Left renal pelvis (tissue), 4 donors: ENCODE data around the gene ENPP1. TPM values are rescaled to one million over a fixed set of nuclear protein-coding genes. Genes with fewer than 3 reads are reported as not detected.

Experiments
- DNase-seq, 4 donors: peaks; one replicate each; pipeline ENCODE4 v3.0.0-alpha.2; 2013; ENCODE audit warnings: low read depth in 4 of 4, low spot score in 3 of 4
- polyA plus RNA-seq, 4 donors: library from polyadenylated mRNA; unstranded; fragments of 120-200 nt; gene quantifications; one replicate each; pipeline ENCODE4 v1.2.1, GENCODE V29; 2013; ENCODE audit not compliant: insufficient read length in 4 of 4

The ENPP1 gene
- polyA plus RNA-seq = 10 to 100 TPM; 14.5 to 22.5 (median 20.0) TPM

- DNase-seq = peak in 1 of 4 donors; percentile 40
Measured at GRCh38 chr6:131807644-131808459, at the start of gene ENPP1. Gene ENPP1, plus strand, starts transcription at chr6:131808020. Its CDS starts 16 bp downstream, at chr6:131808036.

GRCh38 chr6:131758920-131759319, 48.9 kb upstream of the ENPP1 start:
- DNase-seq = no peak

DNA sequence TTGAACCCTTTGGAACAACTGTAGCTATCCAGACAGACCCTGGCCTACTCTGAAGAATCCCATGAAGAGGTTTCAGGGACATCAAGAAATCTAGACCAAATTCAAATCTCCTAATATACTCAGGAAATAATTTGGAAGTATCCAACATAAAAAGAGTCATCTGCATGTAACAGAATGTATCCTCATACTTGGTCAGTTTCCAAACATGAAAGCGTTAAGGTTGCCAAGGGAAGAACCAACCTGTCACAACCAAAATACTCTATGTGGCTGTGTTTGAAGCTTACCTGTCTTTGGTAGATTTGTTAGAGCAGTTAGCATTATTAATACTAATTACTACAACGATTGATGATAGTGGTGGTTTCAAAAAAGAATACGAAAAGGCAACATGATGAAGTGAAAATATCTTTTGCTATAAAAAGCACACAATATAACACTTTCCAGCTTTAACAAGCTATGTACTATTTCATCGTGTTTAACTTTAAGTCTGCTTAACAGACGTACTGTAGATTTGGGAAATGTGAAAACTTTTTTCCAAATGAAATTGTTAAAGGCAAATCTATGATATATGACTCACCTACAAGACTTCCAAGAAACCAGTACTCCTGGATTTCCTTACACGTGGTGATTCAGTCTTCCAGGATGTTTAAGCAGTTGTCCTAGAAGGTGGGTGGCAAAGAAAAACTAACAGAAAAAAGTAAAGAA, 46.6 kb upstream of the ENPP1 start:
- no peak for DNase-seq

DNA sequence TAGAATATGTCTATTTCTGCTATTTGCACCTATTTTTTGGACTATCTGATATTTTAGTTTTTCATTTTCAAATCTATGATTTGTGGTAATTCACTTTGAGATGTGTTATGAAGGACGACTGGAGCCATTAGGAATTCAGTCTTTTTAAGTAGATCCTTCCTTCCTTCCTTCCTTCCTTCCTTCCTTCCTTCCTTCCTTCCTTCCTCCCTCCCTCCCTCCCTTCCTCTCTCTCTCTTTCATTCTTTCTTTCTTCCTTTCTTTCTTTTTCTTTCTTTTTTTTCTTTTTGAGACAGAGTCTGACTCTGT, 46.1 kb upstream of the ENPP1 start:
- DNase-seq = no peak

DNA sequence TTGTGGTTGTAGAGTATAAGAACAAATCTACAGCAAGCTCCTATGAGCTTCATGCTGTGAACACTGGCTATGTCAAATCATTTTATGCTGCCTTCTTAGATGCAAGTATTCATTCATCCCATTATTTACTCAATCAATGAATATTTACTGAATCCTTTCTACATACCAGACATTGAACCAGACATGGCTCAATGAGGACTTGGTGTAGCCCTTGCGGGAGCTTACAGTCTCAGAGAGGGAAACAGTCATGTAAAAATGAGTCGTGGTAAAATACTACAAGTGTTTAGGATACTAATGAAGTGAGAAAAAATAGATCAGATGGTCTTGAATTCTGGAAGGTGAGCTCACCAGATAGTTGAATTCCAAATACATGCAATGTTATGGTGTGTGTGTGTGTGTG, 44.8 kb upstream of the ENPP1 start:
- DNase-seq = no peak

- DNase-seq = no peak
Measured at GRCh38 chr6:131763749-131764148, 44.1 kb upstream of the ENPP1 start.

- DNase-seq = no peak
Measured at GRCh38 chr6:131764350-131764749, 43.5 kb upstream of the ENPP1 start.

- no peak for DNase-seq
Measured at GRCh38 chr6:131765081-131765803, 42.6 kb upstream of the ENPP1 start.

DNA sequence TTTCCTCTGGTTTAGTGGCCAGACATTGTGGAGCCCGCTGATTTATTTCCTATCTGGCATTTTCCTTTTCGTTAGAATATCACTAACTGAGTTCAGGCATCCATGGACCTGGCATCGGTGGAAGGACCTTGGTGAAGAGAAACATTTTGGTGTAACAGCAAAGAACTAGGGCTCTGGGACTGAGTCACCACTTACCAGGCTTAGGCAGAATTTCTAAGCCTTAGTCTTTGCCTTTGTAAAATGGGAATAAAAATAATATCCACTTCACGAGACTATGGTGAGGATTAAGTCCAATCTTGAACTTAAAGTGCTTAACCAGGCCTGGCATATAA, 42.0 kb upstream of the ENPP1 start:
- DNase-seq = no peak

GRCh38 chr6:131766631-131767030, 41.2 kb upstream of the ENPP1 start:
- DNase-seq = no peak

GRCh38 chr6:131768964-131769363, 38.9 kb upstream of the ENPP1 start:
- DNase-seq = no peak

DNA sequence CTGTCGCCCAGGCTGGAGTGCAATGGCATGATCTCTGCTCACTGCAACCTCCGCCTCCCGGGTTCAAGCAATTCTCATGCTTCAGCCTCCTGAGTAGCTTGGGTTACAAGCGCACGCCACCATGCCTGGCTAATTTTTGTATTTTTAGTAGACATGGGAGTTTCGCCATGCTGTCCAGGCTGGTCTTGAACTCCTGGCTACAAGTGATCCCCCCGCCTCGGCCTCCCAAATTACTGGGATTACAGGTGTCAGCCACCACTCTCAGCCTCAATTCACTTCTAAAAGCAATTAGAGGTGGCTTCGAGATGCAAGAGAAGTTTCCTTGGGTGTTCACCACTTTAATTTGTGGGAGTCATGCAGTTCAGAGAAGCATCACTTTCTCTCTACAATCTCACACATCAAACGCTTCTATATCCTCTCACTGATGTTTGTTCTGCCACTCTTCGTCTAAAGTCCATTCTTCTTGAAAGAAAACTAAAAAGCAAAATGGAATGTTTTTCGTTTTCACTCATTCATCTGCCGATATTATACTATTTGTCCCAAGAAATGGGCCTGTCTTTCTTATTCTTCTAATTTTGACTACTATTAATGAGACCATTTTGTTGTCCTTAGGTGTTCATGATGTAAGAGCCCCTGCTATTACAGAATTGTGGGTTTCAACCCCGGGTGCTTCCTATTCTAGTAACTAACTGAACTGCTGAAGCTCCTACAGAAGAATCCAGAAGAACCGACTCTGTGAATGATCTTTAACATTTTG, 38.3 kb upstream of the ENPP1 start:
- no peak for DNase-seq

DNA sequence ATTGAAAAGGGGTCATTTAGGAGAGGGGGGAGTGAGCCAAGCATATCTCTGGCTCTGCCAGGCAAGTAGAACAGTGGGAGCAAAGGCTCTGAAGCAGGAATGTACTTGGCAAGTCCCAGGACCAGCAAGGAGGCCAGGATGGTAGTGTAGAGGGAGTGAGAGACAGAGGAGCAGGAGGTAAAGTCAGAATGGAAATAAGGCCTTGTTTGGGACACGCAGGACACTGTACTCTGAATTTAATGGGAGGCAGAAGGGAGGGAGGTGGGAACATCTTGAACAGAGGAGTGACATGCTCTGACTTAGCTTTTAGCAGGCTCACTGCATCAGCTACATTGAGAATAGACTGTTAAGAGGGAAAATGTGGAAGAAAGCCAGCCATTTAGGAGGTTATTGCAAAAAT, 37.0 kb upstream of the ENPP1 start:
- DNase-seq = no peak

DNA sequence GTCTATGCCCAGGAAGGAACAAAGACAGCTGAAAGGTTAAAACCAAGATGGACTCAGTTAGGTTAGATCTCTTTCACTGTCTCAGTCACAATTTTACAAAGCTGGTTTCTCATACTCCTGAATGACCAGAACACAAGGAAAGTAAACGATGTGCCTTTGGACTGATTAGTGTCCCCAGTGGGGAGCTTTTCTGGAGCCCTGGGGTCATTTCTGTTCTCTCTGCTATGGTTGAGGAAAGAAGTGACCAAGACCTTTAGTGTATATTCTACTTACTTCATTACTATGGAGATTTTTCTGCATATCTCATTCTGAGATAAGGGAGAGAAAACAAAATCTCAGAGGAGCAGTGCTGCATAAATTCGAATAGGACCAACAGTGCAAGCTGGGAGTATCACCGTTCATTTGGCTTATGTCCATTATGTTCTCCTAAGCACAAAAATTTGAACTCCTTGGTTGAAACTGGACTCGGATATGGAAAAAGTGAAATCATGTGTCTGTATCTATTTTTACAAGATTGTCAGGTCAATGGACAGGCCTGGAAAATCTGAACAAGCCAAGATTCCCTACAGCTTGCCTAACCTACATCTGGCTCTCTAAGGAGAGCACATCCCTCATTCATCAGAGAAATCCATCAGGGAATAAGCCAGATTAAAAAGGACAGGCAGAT, 34.4 kb upstream of the ENPP1 start:
- DNase-seq = no peak

DNA sequence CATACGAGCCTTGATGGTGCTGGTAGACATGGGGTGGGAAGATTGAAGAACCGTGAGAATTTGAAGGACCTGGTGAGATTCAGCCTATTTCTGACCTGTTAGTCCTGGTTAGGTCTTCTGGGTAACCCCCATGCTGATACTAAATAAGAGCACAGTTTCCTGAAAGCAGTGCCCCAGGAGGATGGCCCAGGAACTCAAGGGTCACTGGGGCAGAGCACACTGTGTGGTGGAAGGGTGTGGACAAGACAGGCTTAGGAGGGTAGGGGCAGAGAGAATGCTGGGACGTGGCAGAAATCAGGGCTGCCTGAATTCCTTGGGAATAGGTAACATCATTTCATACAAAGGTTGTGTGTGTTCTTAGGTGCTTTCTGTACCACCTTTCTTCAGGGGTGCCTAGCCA, 31.9 kb upstream of the ENPP1 start:
- DNase-seq = no peak

- no peak for DNase-seq
Measured at GRCh38 chr6:131776985-131777384, 30.8 kb upstream of the ENPP1 start.

- DNase-seq = no peak
Measured at GRCh38 chr6:131778169-131778568, 29.7 kb upstream of the ENPP1 start.

DNA sequence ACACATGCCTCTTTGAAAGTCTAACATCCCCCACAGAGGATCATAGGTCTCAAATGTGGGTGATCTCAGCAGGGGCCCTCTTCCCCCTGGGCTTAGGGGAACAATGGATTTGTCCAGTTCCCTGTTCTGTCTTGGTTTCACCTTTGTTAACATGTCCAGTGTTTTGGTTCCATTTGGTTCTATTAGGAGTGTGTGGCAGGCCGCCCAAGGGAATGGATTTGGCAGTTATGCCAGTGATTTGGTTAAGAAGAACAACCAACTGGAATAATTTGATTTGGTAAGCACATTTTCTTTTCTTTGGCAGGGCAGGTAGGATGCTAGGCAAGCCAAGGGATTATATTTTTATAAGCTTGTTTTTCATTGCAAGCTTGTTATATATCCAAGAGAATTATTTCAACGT, 28.5 kb upstream of the ENPP1 start:
- DNase-seq = no peak

GRCh38 chr6:131780600-131780999, 27.2 kb upstream of the ENPP1 start:
- DNase-seq = no peak

GRCh38 chr6:131781687-131782086, 26.1 kb upstream of the ENPP1 start:
- no peak for DNase-seq
